ENCODE results near the gene CILP2. TPM values are rescaled to one million over a fixed set of nuclear protein-coding genes. Genes with fewer than 3 reads are reported as not detected.

The CILP2 gene
- total and polyA plus RNA-seq, 2 of the 8 experiments (the other 6 are each of a cell fraction or from before 2014, with no cell fraction given), result 4.4 to 5.8 TPM

GRCh38 chr19:19540715-19541515, 2.9 kb downstream of the CILP2 start (continued):
- TF ChIP-seq MAX (IDR thresholded peaks at IDR 0.05), result 0 out of 2 replicates have a peak, but pooled peaks have one; percentile 5
- TF ChIP-seq BACH1 (IDR thresholded peaks at IDR 0.05; ENCODE audit: low read length), result no peak
- TF ChIP-seq POU5F1 (IDR thresholded peaks at IDR 0.05; ENCODE audit: low read depth, low read length), result no peak
- TF ChIP-seq RAD21 (IDR thresholded peaks at IDR 0.05 in 1 of 2, conservative IDR thresholded peaks at IDR 0.05 in 1 of 2; ENCODE audit: low read depth in 2 of 2, low read length in 2 of 2), result peak in 1 of 2 experiments; percentile 17; a peak in 1 of 4 replicates
- TF ChIP-seq SP1 (IDR thresholded peaks at IDR 0.05; ENCODE audit: low read depth, low read length), result 0 out of 2 replicates have a peak, but pooled peaks have one; percentile 50
- TF ChIP-seq ATF2 (IDR thresholded peaks at IDR 0.05; ENCODE audit: low read length), result no peak
- TF ChIP-seq TAF7 (optimal IDR thresholded peaks at IDR 0.05; ENCODE audit: borderline replicate concordance, low read depth, low read length), result no peak
- TF ChIP-seq TBP (IDR thresholded peaks at IDR 0.05; ENCODE audit: low read depth, low read length), result no peak
- no peak for TF ChIP-seq POLR2AphosphoS5 (IDR thresholded peaks at IDR 0.05; ENCODE audit: low read depth, low read length)
- TF ChIP-seq EZH2 (IDR thresholded peaks at IDR 0.05; ENCODE audit: low read depth, low read length, severe bottlenecking), result no peak
- TF ChIP-seq CHD2 (IDR thresholded peaks at IDR 0.05; ENCODE audit: low read length), result no peak
- TF ChIP-seq GTF2F1 (IDR thresholded peaks at IDR 0.05; ENCODE audit: borderline replicate concordance, low read depth, low read length), result no peak
- peak; percentile 28 for TF ChIP-seq ASH2L (IDR thresholded peaks at IDR 0.05; ENCODE audit: low read length)
- TF ChIP-seq SIX5 (IDR thresholded peaks at IDR 0.05; ENCODE audit: low read depth, low read length), result no peak
- TF ChIP-seq BCL11A (IDR thresholded peaks at IDR 0.05; ENCODE audit: low read depth in 2 of 2, low read length in 2 of 2), result no peak
- no peak for TF ChIP-seq KDM1A (IDR thresholded peaks at IDR 0.05; ENCODE audit: borderline replicate concordance, low read length)

Measured in H1 (cell line).